Measurements from ENCODE around the gene ACOX1.

ACOX1 gene

GRCh38 chr17:75891605-75892555, 87.1 kb downstream of the ACOX1 start:
- DNase-seq (ENCODE audit: low spot score): no peak
